ENCODE measurements around the gene MAP3K10.

The MAP3K10 gene

DNA sequence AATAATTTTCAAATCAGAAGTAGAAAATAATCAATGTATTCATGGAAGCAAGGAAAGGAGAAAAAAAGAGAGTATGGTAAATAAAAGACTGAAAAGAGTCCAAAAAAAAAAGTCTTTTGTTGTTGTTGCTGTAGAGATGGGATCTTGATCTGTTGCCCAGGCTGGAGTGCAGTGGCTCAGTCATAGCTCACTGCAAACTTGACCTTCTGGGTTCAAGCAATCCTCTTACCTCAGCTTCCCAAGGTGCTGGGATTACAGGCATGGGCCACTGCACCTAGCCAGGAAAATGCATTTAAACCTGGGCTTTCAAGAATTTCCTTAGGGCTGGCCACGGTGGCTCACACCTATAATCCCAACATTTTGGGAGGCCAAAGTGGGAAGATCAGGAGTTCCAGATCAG is 7.0 kb upstream of the MAP3K10 start:
- no peak overlapping the region for H2BK15ac ChIP-seq (ENCODE audit: low read length)
- H3K9me3 ChIP-seq (replicated peaks in 1 of 2; ENCODE audit: control insufficient read depth in 2 of 2, insufficient read depth in 1 of 2, low read depth in 1 of 2, low read length in 2 of 2), result no peaks in the 10 kb centered on the region
- no peak overlapping the region for H3K4ac ChIP-seq (ENCODE audit: low read length)
- no peak overlapping the region for H2BK5ac ChIP-seq (ENCODE audit: low read length)
- no CpG with 5 or more reads among the region's 1 CpG for WGBS, 2 donors (ENCODE audit: extremely low coverage in 2 of 2, insufficient read length in 2 of 2, insufficient replicate concordance in 1 of 2)
- no peak overlapping the region for H3K14ac ChIP-seq (ENCODE audit: low read length)
- H2BK12ac ChIP-seq (ENCODE audit: low read length), result no peak overlapping the region
- no peak overlapping the region for H2AK5ac ChIP-seq (ENCODE audit: low read depth, low read length)
- H4K8ac ChIP-seq (ENCODE audit: low read depth, low read length), result no peak overlapping the region
- no peak overlapping the region for H3K4me3 ChIP-seq (ENCODE audit: low read length in 2 of 2)
- no peak overlapping the region for H3K23ac ChIP-seq (ENCODE audit: low read depth, low read length, poor library complexity)
- no peak overlapping the region for H3K27ac ChIP-seq (replicated peaks; ENCODE audit: low read length)
- no peak overlapping the region for H3K18ac ChIP-seq (ENCODE audit: low read length)
- H3K9ac ChIP-seq (ENCODE audit: low read depth, low read length, poor library complexity), result no peak overlapping the region
- no peaks in the 10 kb centered on the region for H3K27me3 ChIP-seq (ENCODE audit: control insufficient read depth in 3 of 3, insufficient read depth in 3 of 3, low read depth in 1 of 3, low read length in 3 of 3)
- no peak overlapping the region for H2AFZ ChIP-seq (ENCODE audit: low read length)
- H3K4me1 ChIP-seq (ENCODE audit: control insufficient read depth in 2 of 2, insufficient read depth in 1 of 2, low read depth in 1 of 2, low read length in 2 of 2), result no peaks in the 10 kb centered on the region
- H2BK120ac ChIP-seq (ENCODE audit: low read depth, low read length), result no peak overlapping the region
- no peak overlapping the region for H4K91ac ChIP-seq (ENCODE audit: low read depth, low read length, poor library complexity)
- H3K36me3 ChIP-seq (replicated peaks in 1 of 2; ENCODE audit: control insufficient read depth in 2 of 2, insufficient read depth in 2 of 2, low read length in 2 of 2), result no peaks in the 10 kb centered on the region
- H3K4me2 ChIP-seq (ENCODE audit: insufficient read depth, low read length, poor library complexity, severe bottlenecking), result no peak overlapping the region
- no peaks in the 10 kb centered on the region for H3K79me1 ChIP-seq (ENCODE audit: low read depth, low read length)
- DNase-seq (ENCODE audit: low spot score), result no peak

DNA sequence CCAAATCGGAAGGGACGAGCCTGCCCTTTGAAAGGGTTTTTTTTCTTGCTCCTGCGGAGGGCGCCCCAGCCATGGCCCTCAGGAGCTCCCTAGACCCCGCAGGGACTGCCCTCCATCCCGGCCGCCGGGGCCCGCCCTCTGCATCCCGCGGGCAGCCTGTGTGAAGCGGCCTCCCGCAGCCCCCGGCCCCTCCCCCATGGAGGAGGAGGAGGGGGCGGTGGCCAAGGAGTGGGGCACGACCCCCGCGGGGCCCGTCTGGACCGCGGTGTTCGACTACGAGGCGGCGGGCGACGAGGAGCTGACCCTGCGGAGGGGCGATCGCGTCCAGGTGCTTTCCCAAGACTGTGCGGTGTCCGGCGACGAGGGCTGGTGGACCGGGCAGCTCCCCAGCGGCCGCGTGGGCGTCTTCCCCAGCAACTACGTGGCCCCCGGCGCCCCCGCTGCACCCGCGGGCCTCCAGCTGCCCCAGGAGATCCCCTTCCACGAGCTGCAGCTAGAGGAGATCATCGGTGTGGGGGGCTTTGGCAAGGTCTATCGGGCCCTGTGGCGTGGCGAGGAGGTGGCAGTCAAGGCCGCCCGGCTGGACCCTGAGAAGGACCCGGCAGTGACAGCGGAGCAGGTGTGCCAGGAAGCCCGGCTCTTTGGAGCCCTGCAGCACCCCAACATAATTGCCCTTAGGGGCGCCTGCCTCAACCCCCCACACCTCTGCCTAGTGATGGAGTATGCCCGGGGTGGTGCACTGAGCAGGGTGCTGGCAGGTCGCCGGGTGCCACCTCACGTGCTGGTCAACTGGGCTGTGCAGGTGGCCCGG is 815 bp downstream of the MAP3K10 start:
- H3K9ac ChIP-seq (ENCODE audit: low read depth, low read length, poor library complexity), result peak overlapping the region; percentile 96
- H3K4me3 ChIP-seq (ENCODE audit: low read length in 2 of 2), result peak overlapping the region; percentile 71 to 96
- H3K4me2 ChIP-seq (ENCODE audit: insufficient read depth, low read length, poor library complexity, severe bottlenecking), result peak overlapping the region; percentile 91
- H3K23ac ChIP-seq (ENCODE audit: low read depth, low read length, poor library complexity), result peak overlapping the region; percentile 93
- peaks cover 2 to 6% of the 10 kb centered on the region in 2 donors for H3K4me1 ChIP-seq (ENCODE audit: control insufficient read depth in 2 of 2, insufficient read depth in 1 of 2, low read depth in 1 of 2, low read length in 2 of 2)
- peak overlapping the region; percentile 95 for H2AFZ ChIP-seq (ENCODE audit: low read length)
- H3K18ac ChIP-seq (ENCODE audit: low read length), result peak overlapping the region; percentile 96
- no peak overlapping the region for H2BK120ac ChIP-seq (ENCODE audit: low read depth, low read length)
- H3K27ac ChIP-seq (replicated peaks; ENCODE audit: low read length), result no peak overlapping the region
- peak overlapping the region; percentile 81 for H2AK5ac ChIP-seq (ENCODE audit: low read depth, low read length)
- no CpG with 5 or more reads among the region's 62 CpGs for WGBS, 2 donors (ENCODE audit: extremely low coverage in 2 of 2, insufficient read length in 2 of 2, insufficient replicate concordance in 1 of 2)
- H3K27me3 ChIP-seq (ENCODE audit: control insufficient read depth in 3 of 3, insufficient read depth in 3 of 3, low read depth in 1 of 3, low read length in 3 of 3), result no peaks in the 10 kb centered on the region
- H3K4ac ChIP-seq (ENCODE audit: low read length), result peak overlapping the region; percentile 53
- H3K36me3 ChIP-seq (replicated peaks in 1 of 2; ENCODE audit: control insufficient read depth in 2 of 2, insufficient read depth in 2 of 2, low read length in 2 of 2), result no peaks in the 10 kb centered on the region
- H2BK12ac ChIP-seq (ENCODE audit: low read length), result no peak overlapping the region
- H3K9me3 ChIP-seq (replicated peaks in 1 of 2; ENCODE audit: control insufficient read depth in 2 of 2, insufficient read depth in 1 of 2, low read depth in 1 of 2, low read length in 2 of 2), result peaks cover 0 to 2% of the 10 kb centered on the region in 2 donors
- H4K91ac ChIP-seq (ENCODE audit: low read depth, low read length, poor library complexity), result no peak overlapping the region
- peak overlapping the region; percentile 90 for H2BK5ac ChIP-seq (ENCODE audit: low read length)
- H2BK15ac ChIP-seq (ENCODE audit: low read length), result no peak overlapping the region
- peak overlapping the region; percentile 82 for H4K8ac ChIP-seq (ENCODE audit: low read depth, low read length)
- peaks cover 3% of the 10 kb centered on the region for H3K79me1 ChIP-seq (ENCODE audit: low read depth, low read length)
- peak; percentile 61 for DNase-seq (ENCODE audit: low spot score)
- H3K14ac ChIP-seq (ENCODE audit: low read length), result peak overlapping the region; percentile 89

DNA sequence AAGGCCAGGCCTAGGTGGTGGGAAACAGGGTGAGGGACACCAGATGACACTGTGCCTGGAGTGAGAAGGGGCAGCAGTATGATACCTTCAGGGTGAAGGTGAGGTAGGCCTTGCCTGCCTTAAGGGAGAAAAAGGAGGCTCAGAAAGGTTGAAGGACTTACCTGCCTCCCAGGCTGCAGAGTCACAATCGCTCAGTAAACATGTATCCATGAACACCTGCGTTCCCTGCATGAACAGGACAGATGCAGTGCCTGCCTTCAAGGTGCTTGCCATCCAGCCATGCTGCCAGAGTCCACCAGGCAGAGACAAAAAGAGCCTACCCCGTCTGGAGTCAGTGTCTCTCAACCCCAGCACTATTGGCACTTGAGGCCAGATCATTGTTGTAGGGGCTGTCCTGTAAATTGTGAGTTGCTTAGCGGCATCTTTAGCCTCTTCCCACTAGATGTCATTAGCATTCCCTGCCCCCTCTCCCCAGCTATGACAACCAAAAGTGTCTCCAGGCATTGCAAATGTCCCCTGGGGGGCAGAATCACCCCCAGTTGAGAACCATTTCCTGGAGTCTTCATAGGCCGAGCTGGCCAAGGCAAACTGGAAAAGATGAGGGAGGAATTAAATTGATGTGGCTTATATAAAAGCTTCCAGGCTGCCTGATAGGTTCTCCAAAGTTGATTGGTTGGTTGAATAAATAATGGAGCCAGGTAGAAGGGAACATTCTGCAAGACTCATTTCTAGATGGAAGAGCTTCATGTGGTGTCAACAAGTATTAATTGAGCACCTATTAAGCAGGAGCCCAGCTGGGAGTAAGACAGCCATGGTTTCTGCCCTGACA is 1.7 kb downstream of the MAP3K10 start:
- Histone ChIP-seq H2BK5ac (ENCODE audit: low read length) (no peak overlapping the region), H4K91ac (ENCODE audit: low read depth, low read length, poor library complexity) (no peak overlapping the region), H2AFZ (ENCODE audit: low read length) (no peak overlapping the region), H3K9me3 (replicated peaks in 1 of 2; ENCODE audit: control insufficient read depth in 2 of 2, insufficient read depth in 1 of 2, low read depth in 1 of 2, low read length in 2 of 2) (peaks cover 0 to 2% of the 10 kb centered on the region in 2 donors), H3K79me1 (ENCODE audit: low read depth, low read length) (peaks cover 4% of the 10 kb centered on the region), H3K36me3 (replicated peaks in 1 of 2; ENCODE audit: control insufficient read depth in 2 of 2, insufficient read depth in 2 of 2, low read length in 2 of 2) (no peaks in the 10 kb centered on the region), H3K23ac (ENCODE audit: low read depth, low read length, poor library complexity) (no peak overlapping the region), H3K4me2 (ENCODE audit: insufficient read depth, low read length, poor library complexity, severe bottlenecking) (no peak overlapping the region), H2BK12ac (ENCODE audit: low read length) (no peak overlapping the region), H3K14ac (ENCODE audit: low read length) (no peak overlapping the region), H3K4ac (ENCODE audit: low read length) (no peak overlapping the region), H2BK15ac (ENCODE audit: low read length) (no peak overlapping the region), H3K18ac (ENCODE audit: low read length) (no peak overlapping the region), H3K4me3 (ENCODE audit: low read length in 2 of 2) (peak overlapping the region; percentile 27 to 71), H3K4me1 (ENCODE audit: control insufficient read depth in 2 of 2, insufficient read depth in 1 of 2, low read depth in 1 of 2, low read length in 2 of 2) (peaks cover 2 to 6% of the 10 kb centered on the region in 2 donors), H4K8ac (ENCODE audit: low read depth, low read length) (no peak overlapping the region), H3K27me3 (ENCODE audit: control insufficient read depth in 3 of 3, insufficient read depth in 3 of 3, low read depth in 1 of 3, low read length in 3 of 3) (no peaks in the 10 kb centered on the region), H3K9ac (ENCODE audit: low read depth, low read length, poor library complexity) (no peak overlapping the region), H2AK5ac (ENCODE audit: low read depth, low read length) (no peak overlapping the region), H2BK120ac (ENCODE audit: low read depth, low read length) (no peak overlapping the region), H3K27ac (replicated peaks; ENCODE audit: low read length) (no peak overlapping the region)
- no CpG with 5 or more reads among the region's 5 CpGs for WGBS, 2 donors (ENCODE audit: extremely low coverage in 2 of 2, insufficient read length in 2 of 2, insufficient replicate concordance in 1 of 2)
- no peak for DNase-seq (ENCODE audit: low spot score)

DNA sequence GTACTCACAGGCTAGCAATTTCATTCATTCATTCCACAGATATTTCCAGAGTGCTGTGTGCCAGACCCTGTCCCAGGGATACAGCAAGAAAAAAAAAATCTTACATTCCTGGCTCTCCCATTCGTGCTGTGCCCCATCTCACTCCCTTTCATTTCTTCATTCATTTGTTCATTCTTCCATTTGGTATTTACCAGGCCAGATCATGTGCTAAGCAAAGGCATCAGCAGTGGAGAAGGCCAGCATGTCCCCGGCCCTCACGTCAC is 2.3 kb downstream of the MAP3K10 start:
- H4K91ac ChIP-seq (ENCODE audit: low read depth, low read length, poor library complexity), result no peak overlapping the region
- no peak for DNase-seq (ENCODE audit: low spot score)
- H3K14ac ChIP-seq (ENCODE audit: low read length), result no peak overlapping the region
- no peak overlapping the region for H3K4ac ChIP-seq (ENCODE audit: low read length)
- H2AFZ ChIP-seq (ENCODE audit: low read length), result no peak overlapping the region
- no peak overlapping the region for H3K23ac ChIP-seq (ENCODE audit: low read depth, low read length, poor library complexity)
- no peak overlapping the region for H2AK5ac ChIP-seq (ENCODE audit: low read depth, low read length)
- H3K79me1 ChIP-seq (ENCODE audit: low read depth, low read length), result peaks cover 4% of the 10 kb centered on the region
- no peak overlapping the region for H3K4me3 ChIP-seq (ENCODE audit: low read length in 2 of 2)
- H3K4me1 ChIP-seq (ENCODE audit: control insufficient read depth in 2 of 2, insufficient read depth in 1 of 2, low read depth in 1 of 2, low read length in 2 of 2), result peaks cover 2 to 6% of the 10 kb centered on the region in 2 donors
- H3K27ac ChIP-seq (replicated peaks; ENCODE audit: low read length), result no peak overlapping the region
- H4K8ac ChIP-seq (ENCODE audit: low read depth, low read length), result no peak overlapping the region
- H2BK12ac ChIP-seq (ENCODE audit: low read length), result no peak overlapping the region
- peaks cover 0 to 2% of the 10 kb centered on the region in 2 donors for H3K9me3 ChIP-seq (replicated peaks in 1 of 2; ENCODE audit: control insufficient read depth in 2 of 2, insufficient read depth in 1 of 2, low read depth in 1 of 2, low read length in 2 of 2)
- H3K36me3 ChIP-seq (replicated peaks in 1 of 2; ENCODE audit: control insufficient read depth in 2 of 2, insufficient read depth in 2 of 2, low read length in 2 of 2), result peaks cover 0 to 4% of the 10 kb centered on the region in 2 donors
- H2BK5ac ChIP-seq (ENCODE audit: low read length), result no peak overlapping the region
- no CpG with 5 or more reads among the region's 3 CpGs for WGBS, 2 donors (ENCODE audit: extremely low coverage in 2 of 2, insufficient read length in 2 of 2, insufficient replicate concordance in 1 of 2)
- no peaks in the 10 kb centered on the region for H3K27me3 ChIP-seq (ENCODE audit: control insufficient read depth in 3 of 3, insufficient read depth in 3 of 3, low read depth in 1 of 3, low read length in 3 of 3)
- no peak overlapping the region for H3K18ac ChIP-seq (ENCODE audit: low read length)
- H3K4me2 ChIP-seq (ENCODE audit: insufficient read depth, low read length, poor library complexity, severe bottlenecking), result no peak overlapping the region
- H2BK120ac ChIP-seq (ENCODE audit: low read depth, low read length), result no peak overlapping the region
- no peak overlapping the region for H3K9ac ChIP-seq (ENCODE audit: low read depth, low read length, poor library complexity)
- H2BK15ac ChIP-seq (ENCODE audit: low read length), result no peak overlapping the region
